Measurements from ENCODE around the gene MAP2K4.

Gene MAP2K4

DNA sequence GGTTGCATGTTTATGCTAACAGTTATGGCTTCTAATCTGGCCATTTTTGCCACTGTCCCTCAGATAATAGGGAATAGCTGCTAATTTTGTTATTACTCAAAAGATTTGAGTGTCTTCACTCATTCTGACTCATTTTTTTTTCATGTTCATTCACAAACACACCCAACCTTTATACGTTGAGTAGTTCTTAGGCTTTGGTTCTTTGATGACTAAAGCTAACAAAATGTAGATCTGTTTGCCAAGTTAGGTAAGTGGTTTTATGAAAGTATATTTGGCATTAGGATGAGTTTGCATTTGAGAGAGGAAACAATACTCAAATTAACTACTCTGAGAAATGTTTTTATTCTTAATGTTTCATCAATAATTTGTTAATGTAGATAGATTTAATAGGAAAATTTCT is 3.6 kb downstream of the MAP2K4 start:
- WGBS = no CpG with 5 or more reads among the region's 1 CpG
- Histone ChIP-seq H3K9ac (ENCODE audit: low read length) (no peak overlapping the region), H3K18ac (ENCODE audit: low read depth in 1 of 2, low read length in 2 of 2) (no peak overlapping the region), H2AFZ (ENCODE audit: low read depth, low read length) (no peak overlapping the region), H3K4ac (ENCODE audit: low read depth in 1 of 2, low read length in 2 of 2) (no peak overlapping the region), H3K27ac (ENCODE audit: low read length, poor library complexity, severe bottlenecking) (no peak overlapping the region), H3K4me2 (ENCODE audit: low read length, poor library complexity, severe bottlenecking) (no peak overlapping the region), H2BK120ac (ENCODE audit: low read depth, low read length) (no peak overlapping the region), H2BK5ac (ENCODE audit: low read depth, low read length, poor library complexity, severe bottlenecking) (no peak overlapping the region), H3K79me1 (replicated peaks; ENCODE audit: low read length, poor library complexity, severe bottlenecking) (peaks cover 7% of the 10 kb centered on the region), H2AK5ac (ENCODE audit: low read length, severe bottlenecking) (no peak overlapping the region), H3K4me3 (ENCODE audit: insufficient read depth in 1 of 2, low read depth in 1 of 2, low read length in 2 of 2) (no peak overlapping the region), H3K27me3 (ENCODE audit: control insufficient read depth in 1 of 2, insufficient read depth in 1 of 2, low read length in 2 of 2) (peaks cover 0 to 4% of the 10 kb centered on the region in 2 experiments), H4K91ac (ENCODE audit: low read length) (no peak overlapping the region), H3K36me3 (ENCODE audit: control insufficient read depth in 1 of 2, insufficient read depth in 2 of 2, low read depth in 1 of 2, low read length in 2 of 2) (no peaks in the 10 kb centered on the region), H3K23ac (ENCODE audit: low read length in 2 of 2) (no peak overlapping the region), H3K9me3 (ENCODE audit: control insufficient read depth, low read length) (no peaks in the 10 kb centered on the region), H2BK15ac (ENCODE audit: low read depth, poor library complexity, severe bottlenecking) (no peak overlapping the region), H3K14ac (ENCODE audit: low read length in 2 of 2) (no peak overlapping the region), H3K4me1 (ENCODE audit: control insufficient read depth, insufficient read depth, low read depth, low read length) (no peaks in the 10 kb centered on the region), H4K8ac (ENCODE audit: low read length) (no peak overlapping the region), H2BK12ac (ENCODE audit: low read length in 2 of 2) (no peak overlapping the region)
- DNase-seq = peak; percentile 26

DNA sequence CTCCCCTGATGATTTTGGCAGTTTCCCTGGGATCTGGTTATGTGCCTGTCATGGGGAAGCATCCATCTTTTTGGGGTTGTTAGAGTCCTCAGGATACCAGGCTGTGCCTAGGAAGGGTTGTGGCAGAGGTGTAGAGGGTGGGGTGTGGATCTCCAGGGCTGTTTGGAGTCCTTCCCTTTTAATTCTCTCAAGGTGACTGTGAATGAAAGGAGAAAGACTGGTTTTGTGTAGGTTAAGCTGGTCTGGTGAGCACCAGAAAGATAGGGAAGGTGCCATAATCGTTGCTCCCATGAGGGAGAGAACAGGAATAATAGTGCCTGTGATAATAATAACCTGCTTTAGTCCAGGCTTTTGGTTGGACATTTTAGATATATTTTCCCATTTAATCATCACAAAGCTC is 7.0 kb downstream of the MAP2K4 start:
- no CpG with 5 or more reads among the region's 1 CpG for WGBS
- Histone ChIP-seq H3K27me3 (ENCODE audit: control insufficient read depth in 1 of 2, insufficient read depth in 1 of 2, low read length in 2 of 2) (no peaks in the 10 kb centered on the region), H3K18ac (ENCODE audit: low read depth in 1 of 2, low read length in 2 of 2) (no peak overlapping the region)

DNA sequence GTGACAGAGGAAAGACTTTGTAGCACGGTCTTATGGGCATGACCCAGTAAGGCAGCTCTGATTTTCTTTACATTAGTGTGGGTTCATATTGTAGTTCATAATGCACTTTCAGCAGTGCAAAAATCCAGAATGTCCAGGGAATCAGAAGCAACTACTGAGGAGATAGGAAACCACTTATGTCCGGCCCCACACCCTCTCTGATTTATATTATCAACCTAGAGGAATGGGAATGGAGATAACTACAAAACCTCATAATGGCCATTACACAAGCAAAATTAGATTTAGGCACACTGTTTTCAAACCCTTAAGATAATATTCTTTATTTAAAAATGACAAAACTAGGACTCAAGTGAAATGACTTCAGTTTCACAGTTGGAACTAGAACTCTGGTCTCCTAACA is 7.9 kb downstream of the MAP2K4 start:
- Histone ChIP-seq H2AFZ (ENCODE audit: low read depth, low read length) (no peak overlapping the region), H4K8ac (ENCODE audit: low read length) (no peak overlapping the region), H4K91ac (ENCODE audit: low read length) (no peak overlapping the region), H2BK15ac (ENCODE audit: low read depth, poor library complexity, severe bottlenecking) (no peak overlapping the region), H2AK5ac (ENCODE audit: low read length, severe bottlenecking) (no peak overlapping the region), H3K4ac (ENCODE audit: low read depth in 1 of 2, low read length in 2 of 2) (no peak overlapping the region), H3K27ac (ENCODE audit: low read length, poor library complexity, severe bottlenecking) (no peak overlapping the region), H3K9ac (ENCODE audit: low read length) (no peak overlapping the region), H2BK120ac (ENCODE audit: low read depth, low read length) (no peak overlapping the region), H3K4me3 (ENCODE audit: insufficient read depth in 1 of 2, low read depth in 1 of 2, low read length in 2 of 2) (no peak overlapping the region), H3K14ac (ENCODE audit: low read length in 2 of 2) (no peak overlapping the region), H3K27me3 (ENCODE audit: control insufficient read depth in 1 of 2, insufficient read depth in 1 of 2, low read length in 2 of 2) (no peaks in the 10 kb centered on the region), H3K23ac (ENCODE audit: low read length in 2 of 2) (no peak overlapping the region), H2BK12ac (ENCODE audit: low read length in 2 of 2) (no peak overlapping the region), H3K4me2 (ENCODE audit: low read length, poor library complexity, severe bottlenecking) (no peak overlapping the region), H3K9me3 (ENCODE audit: control insufficient read depth, low read length) (no peaks in the 10 kb centered on the region), H3K4me1 (ENCODE audit: control insufficient read depth, insufficient read depth, low read depth, low read length) (no peaks in the 10 kb centered on the region), H3K36me3 (ENCODE audit: control insufficient read depth in 1 of 2, insufficient read depth in 2 of 2, low read depth in 1 of 2, low read length in 2 of 2) (no peaks in the 10 kb centered on the region), H3K18ac (ENCODE audit: low read depth in 1 of 2, low read length in 2 of 2) (no peak overlapping the region), H2BK5ac (ENCODE audit: low read depth, low read length, poor library complexity, severe bottlenecking) (no peak overlapping the region), H3K79me1 (replicated peaks; ENCODE audit: low read length, poor library complexity, severe bottlenecking) (peaks cover 12% of the 10 kb centered on the region)
- 82% methylated on average over 1 of the region's 2 CpGs for WGBS
- DNase-seq = no peak

More for the DNA sequence above, 7.0 kb downstream of the MAP2K4 start:
- no peaks in the 10 kb centered on the region for H3K9me3 ChIP-seq (ENCODE audit: control insufficient read depth, low read length)
- no peak overlapping the region for H2BK5ac ChIP-seq (ENCODE audit: low read depth, low read length, poor library complexity, severe bottlenecking)
- no peak overlapping the region for H2AK5ac ChIP-seq (ENCODE audit: low read length, severe bottlenecking)
- no peak for DNase-seq
- no peak overlapping the region for H3K4me2 ChIP-seq (ENCODE audit: low read length, poor library complexity, severe bottlenecking)
- no peak overlapping the region for H4K91ac ChIP-seq (ENCODE audit: low read length)
- no peak overlapping the region for H2BK120ac ChIP-seq (ENCODE audit: low read depth, low read length)
- no peak overlapping the region for H2BK12ac ChIP-seq (ENCODE audit: low read length in 2 of 2)
- no peak overlapping the region for H2AFZ ChIP-seq (ENCODE audit: low read depth, low read length)
- H3K14ac ChIP-seq (ENCODE audit: low read length in 2 of 2) = no peak overlapping the region
- H3K4ac ChIP-seq (ENCODE audit: low read depth in 1 of 2, low read length in 2 of 2) = no peak overlapping the region
- no peaks in the 10 kb centered on the region for H3K4me1 ChIP-seq (ENCODE audit: control insufficient read depth, insufficient read depth, low read depth, low read length)
- no peak overlapping the region for H3K23ac ChIP-seq (ENCODE audit: low read length in 2 of 2)
- H3K4me3 ChIP-seq (ENCODE audit: insufficient read depth in 1 of 2, low read depth in 1 of 2, low read length in 2 of 2) = no peak overlapping the region
- H4K8ac ChIP-seq (ENCODE audit: low read length) = no peak overlapping the region
- H2BK15ac ChIP-seq (ENCODE audit: low read depth, poor library complexity, severe bottlenecking) = no peak overlapping the region
- peaks cover 11% of the 10 kb centered on the region for H3K79me1 ChIP-seq (replicated peaks; ENCODE audit: low read length, poor library complexity, severe bottlenecking)
- H3K27ac ChIP-seq (ENCODE audit: low read length, poor library complexity, severe bottlenecking) = no peak overlapping the region
- H3K9ac ChIP-seq (ENCODE audit: low read length) = no peak overlapping the region
- no peaks in the 10 kb centered on the region for H3K36me3 ChIP-seq (ENCODE audit: control insufficient read depth in 1 of 2, insufficient read depth in 2 of 2, low read depth in 1 of 2, low read length in 2 of 2)

DNA sequence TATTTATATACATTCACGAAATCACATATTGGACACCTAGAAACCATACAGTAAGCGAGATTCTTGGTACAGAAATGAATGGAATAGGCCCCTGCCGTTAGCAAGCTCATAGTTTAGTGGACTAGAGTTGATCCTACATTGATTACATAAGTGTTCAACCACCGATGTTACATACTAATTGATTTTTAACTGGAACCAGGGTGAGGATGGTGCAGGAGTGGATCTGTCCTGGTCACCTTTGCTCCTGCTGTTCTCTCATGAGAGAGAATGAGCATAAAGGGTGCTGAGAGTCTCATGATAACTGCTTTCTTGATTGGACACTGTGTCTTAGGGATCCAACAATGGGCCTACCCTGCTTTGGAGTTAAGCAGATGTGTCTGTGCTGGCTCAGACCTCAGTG is 13.9 kb downstream of the MAP2K4 start:
- WGBS = 100% methylated on average over 3 of the region's 4 CpGs
- Histone ChIP-seq H3K4me3 (ENCODE audit: insufficient read depth in 1 of 2, low read depth in 1 of 2, low read length in 2 of 2) (no peak overlapping the region), H2BK120ac (ENCODE audit: low read depth, low read length) (no peak overlapping the region), H3K27ac (ENCODE audit: low read length, poor library complexity, severe bottlenecking) (no peak overlapping the region), H3K23ac (ENCODE audit: low read length in 2 of 2) (no peak overlapping the region), H2BK5ac (ENCODE audit: low read depth, low read length, poor library complexity, severe bottlenecking) (no peak overlapping the region), H3K27me3 (ENCODE audit: control insufficient read depth in 1 of 2, insufficient read depth in 1 of 2, low read length in 2 of 2) (no peaks in the 10 kb centered on the region), H2BK15ac (ENCODE audit: low read depth, poor library complexity, severe bottlenecking) (no peak overlapping the region), H2AFZ (ENCODE audit: low read depth, low read length) (no peak overlapping the region), H3K9me3 (ENCODE audit: control insufficient read depth, low read length) (no peaks in the 10 kb centered on the region), H4K91ac (ENCODE audit: low read length) (no peak overlapping the region), H3K14ac (ENCODE audit: low read length in 2 of 2) (no peak overlapping the region), H3K9ac (ENCODE audit: low read length) (no peak overlapping the region), H3K4me2 (ENCODE audit: low read length, poor library complexity, severe bottlenecking) (no peak overlapping the region), H3K79me1 (replicated peaks; ENCODE audit: low read length, poor library complexity, severe bottlenecking) (peaks cover 14% of the 10 kb centered on the region), H3K4ac (ENCODE audit: low read depth in 1 of 2, low read length in 2 of 2) (no peak overlapping the region), H3K36me3 (ENCODE audit: control insufficient read depth in 1 of 2, insufficient read depth in 2 of 2, low read depth in 1 of 2, low read length in 2 of 2) (peaks cover 0 to 7% of the 10 kb centered on the region in 2 experiments), H4K8ac (ENCODE audit: low read length) (no peak overlapping the region), H3K4me1 (ENCODE audit: control insufficient read depth, insufficient read depth, low read depth, low read length) (no peaks in the 10 kb centered on the region), H3K18ac (ENCODE audit: low read depth in 1 of 2, low read length in 2 of 2) (no peak overlapping the region), H2AK5ac (ENCODE audit: low read length, severe bottlenecking) (no peak overlapping the region), H2BK12ac (ENCODE audit: low read length in 2 of 2) (no peak overlapping the region)
- DNase-seq = no peak
